Measurements from ENCODE around the gene RTCB. TPM values are rescaled to one million over a fixed set of nuclear protein-coding genes. Genes with fewer than 3 reads are reported as not detected.

RTCB gene
- polyA plus RNA-seq, 1 donor from 2014 or later, result 112 TPM

DNA sequence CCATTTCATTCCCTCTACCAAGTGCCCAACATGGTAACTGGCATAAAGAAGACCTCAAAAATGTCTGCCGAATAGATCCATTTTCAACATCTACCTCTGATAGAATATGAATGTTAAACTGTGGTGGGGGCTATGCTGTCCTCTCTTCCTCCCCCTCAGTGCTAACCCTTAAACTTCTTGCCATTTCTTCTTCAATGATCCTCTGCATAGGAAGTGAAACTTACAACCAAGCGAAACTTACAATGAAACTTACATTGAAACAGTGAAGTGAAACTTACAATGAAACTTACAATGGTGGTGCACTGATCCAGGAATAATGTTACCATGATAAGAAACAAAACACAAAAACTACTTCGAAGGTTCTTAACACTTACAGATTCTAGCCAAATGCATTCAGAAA, 4.7 kb downstream of the RTCB start:
- Histone ChIP-seq H4K20me1 (ENCODE audit: insufficient read depth) (no peaks in the 10 kb centered on the region), H3F3A (ENCODE audit: insufficient read depth, low read length, poor library complexity, severe bottlenecking) (no peaks in the 10 kb centered on the region), H2AFZ (ENCODE audit: low read depth, low read length) (no peak overlapping the region), H3K79me2 (replicated peaks; ENCODE audit: insufficient read depth, low read length) (peaks cover 21% of the 10 kb centered on the region), H3K9me2 (ENCODE audit: insufficient read depth, low read length) (no peaks in the 10 kb centered on the region), H3K27me3 (ENCODE audit: insufficient read depth, low read depth, low read length) (no peaks in the 10 kb centered on the region), H3K9me3 (ENCODE audit: low read length) (no peaks in the 10 kb centered on the region), H3K36me3 (ENCODE audit: insufficient read depth, low read length) (peaks cover 10% of the 10 kb centered on the region), H3K4me2 (ENCODE audit: low read length) (no peak overlapping the region), H3K4me3 (ENCODE audit: low read length) (no peak overlapping the region), H3K27ac (ENCODE audit: low read length) (no peak overlapping the region), H3K9ac (ENCODE audit: low read length) (no peak overlapping the region)
- TF ChIP-seq, protein P1, sequence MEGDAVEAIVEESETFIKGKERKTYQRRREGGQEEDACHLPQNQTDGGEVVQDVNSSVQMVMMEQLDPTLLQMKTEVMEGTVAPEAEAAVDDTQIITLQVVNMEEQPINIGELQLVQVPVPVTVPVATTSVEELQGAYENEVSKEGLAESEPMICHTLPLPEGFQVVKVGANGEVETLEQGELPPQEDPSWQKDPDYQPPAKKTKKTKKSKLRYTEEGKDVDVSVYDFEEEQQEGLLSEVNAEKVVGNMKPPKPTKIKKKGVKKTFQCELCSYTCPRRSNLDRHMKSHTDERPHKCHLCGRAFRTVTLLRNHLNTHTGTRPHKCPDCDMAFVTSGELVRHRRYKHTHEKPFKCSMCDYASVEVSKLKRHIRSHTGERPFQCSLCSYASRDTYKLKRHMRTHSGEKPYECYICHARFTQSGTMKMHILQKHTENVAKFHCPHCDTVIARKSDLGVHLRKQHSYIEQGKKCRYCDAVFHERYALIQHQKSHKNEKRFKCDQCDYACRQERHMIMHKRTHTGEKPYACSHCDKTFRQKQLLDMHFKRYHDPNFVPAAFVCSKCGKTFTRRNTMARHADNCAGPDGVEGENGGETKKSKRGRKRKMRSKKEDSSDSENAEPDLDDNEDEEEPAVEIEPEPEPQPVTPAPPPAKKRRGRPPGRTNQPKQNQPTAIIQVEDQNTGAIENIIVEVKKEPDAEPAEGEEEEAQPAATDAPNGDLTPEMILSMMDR (IDR thresholded peaks at IDR 0.05; ENCODE audit: poor library complexity, severe bottlenecking), result no peak
- TF ChIP-seq RAD21 (conservative IDR thresholded peaks at IDR 0.05) (no peak), EP300 (conservative IDR thresholded peaks at IDR 0.05; ENCODE audit: poor library complexity, severe bottlenecking) (no peak), EZH2 (IDR thresholded peaks at IDR 0.05; ENCODE audit: borderline replicate concordance, insufficient read depth, low read length, poor library complexity, severe bottlenecking) (no peak), SMC3 (conservative IDR thresholded peaks at IDR 0.05; ENCODE audit: poor library complexity) (no peak), TAF1 (IDR thresholded peaks at IDR 0.05; ENCODE audit: low read depth) (no peak), POLR2AphosphoS5 (IDR thresholded peaks at IDR 0.05) (no peak), MXI1 (conservative IDR thresholded peaks at IDR 0.05; ENCODE audit: poor library complexity, severe bottlenecking) (no peak)
- TF ChIP-seq, protein P2, sequence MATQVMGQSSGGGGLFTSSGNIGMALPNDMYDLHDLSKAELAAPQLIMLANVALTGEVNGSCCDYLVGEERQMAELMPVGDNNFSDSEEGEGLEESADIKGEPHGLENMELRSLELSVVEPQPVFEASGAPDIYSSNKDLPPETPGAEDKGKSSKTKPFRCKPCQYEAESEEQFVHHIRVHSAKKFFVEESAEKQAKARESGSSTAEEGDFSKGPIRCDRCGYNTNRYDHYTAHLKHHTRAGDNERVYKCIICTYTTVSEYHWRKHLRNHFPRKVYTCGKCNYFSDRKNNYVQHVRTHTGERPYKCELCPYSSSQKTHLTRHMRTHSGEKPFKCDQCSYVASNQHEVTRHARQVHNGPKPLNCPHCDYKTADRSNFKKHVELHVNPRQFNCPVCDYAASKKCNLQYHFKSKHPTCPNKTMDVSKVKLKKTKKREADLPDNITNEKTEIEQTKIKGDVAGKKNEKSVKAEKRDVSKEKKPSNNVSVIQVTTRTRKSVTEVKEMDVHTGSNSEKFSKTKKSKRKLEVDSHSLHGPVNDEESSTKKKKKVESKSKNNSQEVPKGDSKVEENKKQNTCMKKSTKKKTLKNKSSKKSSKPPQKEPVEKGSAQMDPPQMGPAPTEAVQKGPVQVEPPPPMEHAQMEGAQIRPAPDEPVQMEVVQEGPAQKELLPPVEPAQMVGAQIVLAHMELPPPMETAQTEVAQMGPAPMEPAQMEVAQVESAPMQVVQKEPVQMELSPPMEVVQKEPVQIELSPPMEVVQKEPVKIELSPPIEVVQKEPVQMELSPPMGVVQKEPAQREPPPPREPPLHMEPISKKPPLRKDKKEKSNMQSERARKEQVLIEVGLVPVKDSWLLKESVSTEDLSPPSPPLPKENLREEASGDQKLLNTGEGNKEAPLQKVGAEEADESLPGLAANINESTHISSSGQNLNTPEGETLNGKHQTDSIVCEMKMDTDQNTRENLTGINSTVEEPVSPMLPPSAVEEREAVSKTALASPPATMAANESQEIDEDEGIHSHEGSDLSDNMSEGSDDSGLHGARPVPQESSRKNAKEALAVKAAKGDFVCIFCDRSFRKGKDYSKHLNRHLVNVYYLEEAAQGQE (IDR thresholded peaks at IDR 0.05; ENCODE audit: borderline replicate concordance), result no peak

DNA sequence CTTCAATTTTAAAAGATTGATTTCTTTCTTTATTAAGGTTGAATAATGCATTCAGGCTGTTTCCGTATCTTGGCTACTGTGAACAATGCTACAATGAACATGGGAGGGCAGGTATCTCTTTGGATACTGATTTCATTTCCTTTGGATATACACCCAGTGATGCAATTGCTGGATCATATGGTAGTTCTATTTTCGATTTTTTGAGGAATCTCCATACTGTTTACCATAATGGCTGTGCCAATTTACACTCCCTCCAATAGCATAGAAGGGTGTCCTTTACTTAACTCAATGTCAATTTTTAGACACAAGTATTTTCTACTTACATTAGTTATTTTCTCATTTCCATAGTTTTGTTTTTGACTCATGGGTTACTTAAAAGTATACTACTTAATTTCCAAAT, 8.0 kb downstream of the RTCB start:
- Histone ChIP-seq H3K79me2 (replicated peaks; ENCODE audit: insufficient read depth, low read length) (no peaks in the 10 kb centered on the region), H3F3A (ENCODE audit: insufficient read depth, low read length, poor library complexity, severe bottlenecking) (no peaks in the 10 kb centered on the region), H2AFZ (ENCODE audit: low read depth, low read length) (no peak overlapping the region), H3K36me3 (ENCODE audit: insufficient read depth, low read length) (peaks cover 10% of the 10 kb centered on the region), H4K20me1 (ENCODE audit: insufficient read depth) (no peaks in the 10 kb centered on the region), H3K4me2 (ENCODE audit: low read length) (no peak overlapping the region), H3K27me3 (ENCODE audit: insufficient read depth, low read depth, low read length) (no peaks in the 10 kb centered on the region), H3K9ac (ENCODE audit: low read length) (no peak overlapping the region), H3K27ac (ENCODE audit: low read length) (no peak overlapping the region), H3K4me3 (ENCODE audit: low read length) (no peak overlapping the region), H3K9me3 (ENCODE audit: low read length) (no peaks in the 10 kb centered on the region), H3K9me2 (ENCODE audit: insufficient read depth, low read length) (no peaks in the 10 kb centered on the region)
- TF ChIP-seq, protein P2 (IDR thresholded peaks at IDR 0.05; ENCODE audit: borderline replicate concordance), result no peak
- TF ChIP-seq POLR2AphosphoS5 (IDR thresholded peaks at IDR 0.05) (no peak), EZH2 (IDR thresholded peaks at IDR 0.05; ENCODE audit: borderline replicate concordance, insufficient read depth, low read length, poor library complexity, severe bottlenecking) (no peak), TAF1 (IDR thresholded peaks at IDR 0.05; ENCODE audit: low read depth) (no peak), SMC3 (conservative IDR thresholded peaks at IDR 0.05; ENCODE audit: poor library complexity) (no peak), RAD21 (conservative IDR thresholded peaks at IDR 0.05) (no peak), MXI1 (conservative IDR thresholded peaks at IDR 0.05; ENCODE audit: poor library complexity, severe bottlenecking) (no peak)
